ENCODE results near the gene ANAPC1. TPM values are rescaled to one million over a fixed set of nuclear protein-coding genes. Genes with fewer than 3 reads are reported as not detected.

ANAPC1 gene
- total RNA-seq (2014; rRNA removed; shearing (Covaris generic)) (148 and 175 TPM in 2 replicates), polyA plus RNA-seq (2016; fragmentation: Nextera tagmentation; extraction: Ambion mirVana) (14.0 and 17.8 TPM in 2 replicates)
- long read RNA-seq, partial matches to known transcripts: 0 of 1 reads
- long read RNA-seq, other reads (novel, unspliced or antisense): 0 of 1 reads

- peak within 1 kb of the TSS; percentile 94 for H2AFZ ChIP-seq
- TF ChIP-seq NANOG (IDR thresholded peaks at IDR 0.05; ENCODE audit: borderline replicate concordance) (no peak), JUNB (IDR thresholded peaks at IDR 0.05; ENCODE audit: unreplicated experiment) (no peak), STAT1 (IDR thresholded peaks at IDR 0.05; ENCODE audit: unreplicated experiment) (no peak), POLR2AphosphoS5 (IDR thresholded peaks at IDR 0.05; ENCODE audit: low read depth) (peak; percentile 98), ZNF331 (CRISPR knock-in tag; IDR thresholded peaks at IDR 0.05; ENCODE audit: low read depth) (no peak), EZH2phosphoT487 (IDR thresholded peaks at IDR 0.05; ENCODE audit: unreplicated experiment) (no peak), ZNF114 (CRISPR knock-in tag; IDR thresholded peaks at IDR 0.05) (no peak), CTCF (conservative IDR thresholded peaks at IDR 0.05; ENCODE audit: low read depth in 2 of 2) (0 out of 4 replicates have a peak, but pooled peaks of 1 of the 2 experiments have one; percentile 11), CREB1 (CRISPR knock-in tag; IDR thresholded peaks at IDR 0.05; ENCODE audit: low read depth) (peak; percentile 26; the same call in 1 of the 2 replicates)
- TF ChIP-seq, protein P1, sequence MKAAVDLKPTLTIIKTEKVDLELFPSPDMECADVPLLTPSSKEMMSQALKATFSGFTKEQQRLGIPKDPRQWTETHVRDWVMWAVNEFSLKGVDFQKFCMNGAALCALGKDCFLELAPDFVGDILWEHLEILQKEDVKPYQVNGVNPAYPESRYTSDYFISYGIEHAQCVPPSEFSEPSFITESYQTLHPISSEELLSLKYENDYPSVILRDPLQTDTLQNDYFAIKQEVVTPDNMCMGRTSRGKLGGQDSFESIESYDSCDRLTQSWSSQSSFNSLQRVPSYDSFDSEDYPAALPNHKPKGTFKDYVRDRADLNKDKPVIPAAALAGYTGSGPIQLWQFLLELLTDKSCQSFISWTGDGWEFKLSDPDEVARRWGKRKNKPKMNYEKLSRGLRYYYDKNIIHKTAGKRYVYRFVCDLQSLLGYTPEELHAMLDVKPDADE (IDR thresholded peaks at IDR 0.05): peak; percentile 61; the same call in 1 of the 2 replicates
- TF ChIP-seq, protein P2, sequence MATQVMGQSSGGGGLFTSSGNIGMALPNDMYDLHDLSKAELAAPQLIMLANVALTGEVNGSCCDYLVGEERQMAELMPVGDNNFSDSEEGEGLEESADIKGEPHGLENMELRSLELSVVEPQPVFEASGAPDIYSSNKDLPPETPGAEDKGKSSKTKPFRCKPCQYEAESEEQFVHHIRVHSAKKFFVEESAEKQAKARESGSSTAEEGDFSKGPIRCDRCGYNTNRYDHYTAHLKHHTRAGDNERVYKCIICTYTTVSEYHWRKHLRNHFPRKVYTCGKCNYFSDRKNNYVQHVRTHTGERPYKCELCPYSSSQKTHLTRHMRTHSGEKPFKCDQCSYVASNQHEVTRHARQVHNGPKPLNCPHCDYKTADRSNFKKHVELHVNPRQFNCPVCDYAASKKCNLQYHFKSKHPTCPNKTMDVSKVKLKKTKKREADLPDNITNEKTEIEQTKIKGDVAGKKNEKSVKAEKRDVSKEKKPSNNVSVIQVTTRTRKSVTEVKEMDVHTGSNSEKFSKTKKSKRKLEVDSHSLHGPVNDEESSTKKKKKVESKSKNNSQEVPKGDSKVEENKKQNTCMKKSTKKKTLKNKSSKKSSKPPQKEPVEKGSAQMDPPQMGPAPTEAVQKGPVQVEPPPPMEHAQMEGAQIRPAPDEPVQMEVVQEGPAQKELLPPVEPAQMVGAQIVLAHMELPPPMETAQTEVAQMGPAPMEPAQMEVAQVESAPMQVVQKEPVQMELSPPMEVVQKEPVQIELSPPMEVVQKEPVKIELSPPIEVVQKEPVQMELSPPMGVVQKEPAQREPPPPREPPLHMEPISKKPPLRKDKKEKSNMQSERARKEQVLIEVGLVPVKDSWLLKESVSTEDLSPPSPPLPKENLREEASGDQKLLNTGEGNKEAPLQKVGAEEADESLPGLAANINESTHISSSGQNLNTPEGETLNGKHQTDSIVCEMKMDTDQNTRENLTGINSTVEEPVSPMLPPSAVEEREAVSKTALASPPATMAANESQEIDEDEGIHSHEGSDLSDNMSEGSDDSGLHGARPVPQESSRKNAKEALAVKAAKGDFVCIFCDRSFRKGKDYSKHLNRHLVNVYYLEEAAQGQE (IDR thresholded peaks at IDR 0.05; ENCODE audit: unreplicated experiment): no peak
- TF ChIP-seq, protein P3, sequence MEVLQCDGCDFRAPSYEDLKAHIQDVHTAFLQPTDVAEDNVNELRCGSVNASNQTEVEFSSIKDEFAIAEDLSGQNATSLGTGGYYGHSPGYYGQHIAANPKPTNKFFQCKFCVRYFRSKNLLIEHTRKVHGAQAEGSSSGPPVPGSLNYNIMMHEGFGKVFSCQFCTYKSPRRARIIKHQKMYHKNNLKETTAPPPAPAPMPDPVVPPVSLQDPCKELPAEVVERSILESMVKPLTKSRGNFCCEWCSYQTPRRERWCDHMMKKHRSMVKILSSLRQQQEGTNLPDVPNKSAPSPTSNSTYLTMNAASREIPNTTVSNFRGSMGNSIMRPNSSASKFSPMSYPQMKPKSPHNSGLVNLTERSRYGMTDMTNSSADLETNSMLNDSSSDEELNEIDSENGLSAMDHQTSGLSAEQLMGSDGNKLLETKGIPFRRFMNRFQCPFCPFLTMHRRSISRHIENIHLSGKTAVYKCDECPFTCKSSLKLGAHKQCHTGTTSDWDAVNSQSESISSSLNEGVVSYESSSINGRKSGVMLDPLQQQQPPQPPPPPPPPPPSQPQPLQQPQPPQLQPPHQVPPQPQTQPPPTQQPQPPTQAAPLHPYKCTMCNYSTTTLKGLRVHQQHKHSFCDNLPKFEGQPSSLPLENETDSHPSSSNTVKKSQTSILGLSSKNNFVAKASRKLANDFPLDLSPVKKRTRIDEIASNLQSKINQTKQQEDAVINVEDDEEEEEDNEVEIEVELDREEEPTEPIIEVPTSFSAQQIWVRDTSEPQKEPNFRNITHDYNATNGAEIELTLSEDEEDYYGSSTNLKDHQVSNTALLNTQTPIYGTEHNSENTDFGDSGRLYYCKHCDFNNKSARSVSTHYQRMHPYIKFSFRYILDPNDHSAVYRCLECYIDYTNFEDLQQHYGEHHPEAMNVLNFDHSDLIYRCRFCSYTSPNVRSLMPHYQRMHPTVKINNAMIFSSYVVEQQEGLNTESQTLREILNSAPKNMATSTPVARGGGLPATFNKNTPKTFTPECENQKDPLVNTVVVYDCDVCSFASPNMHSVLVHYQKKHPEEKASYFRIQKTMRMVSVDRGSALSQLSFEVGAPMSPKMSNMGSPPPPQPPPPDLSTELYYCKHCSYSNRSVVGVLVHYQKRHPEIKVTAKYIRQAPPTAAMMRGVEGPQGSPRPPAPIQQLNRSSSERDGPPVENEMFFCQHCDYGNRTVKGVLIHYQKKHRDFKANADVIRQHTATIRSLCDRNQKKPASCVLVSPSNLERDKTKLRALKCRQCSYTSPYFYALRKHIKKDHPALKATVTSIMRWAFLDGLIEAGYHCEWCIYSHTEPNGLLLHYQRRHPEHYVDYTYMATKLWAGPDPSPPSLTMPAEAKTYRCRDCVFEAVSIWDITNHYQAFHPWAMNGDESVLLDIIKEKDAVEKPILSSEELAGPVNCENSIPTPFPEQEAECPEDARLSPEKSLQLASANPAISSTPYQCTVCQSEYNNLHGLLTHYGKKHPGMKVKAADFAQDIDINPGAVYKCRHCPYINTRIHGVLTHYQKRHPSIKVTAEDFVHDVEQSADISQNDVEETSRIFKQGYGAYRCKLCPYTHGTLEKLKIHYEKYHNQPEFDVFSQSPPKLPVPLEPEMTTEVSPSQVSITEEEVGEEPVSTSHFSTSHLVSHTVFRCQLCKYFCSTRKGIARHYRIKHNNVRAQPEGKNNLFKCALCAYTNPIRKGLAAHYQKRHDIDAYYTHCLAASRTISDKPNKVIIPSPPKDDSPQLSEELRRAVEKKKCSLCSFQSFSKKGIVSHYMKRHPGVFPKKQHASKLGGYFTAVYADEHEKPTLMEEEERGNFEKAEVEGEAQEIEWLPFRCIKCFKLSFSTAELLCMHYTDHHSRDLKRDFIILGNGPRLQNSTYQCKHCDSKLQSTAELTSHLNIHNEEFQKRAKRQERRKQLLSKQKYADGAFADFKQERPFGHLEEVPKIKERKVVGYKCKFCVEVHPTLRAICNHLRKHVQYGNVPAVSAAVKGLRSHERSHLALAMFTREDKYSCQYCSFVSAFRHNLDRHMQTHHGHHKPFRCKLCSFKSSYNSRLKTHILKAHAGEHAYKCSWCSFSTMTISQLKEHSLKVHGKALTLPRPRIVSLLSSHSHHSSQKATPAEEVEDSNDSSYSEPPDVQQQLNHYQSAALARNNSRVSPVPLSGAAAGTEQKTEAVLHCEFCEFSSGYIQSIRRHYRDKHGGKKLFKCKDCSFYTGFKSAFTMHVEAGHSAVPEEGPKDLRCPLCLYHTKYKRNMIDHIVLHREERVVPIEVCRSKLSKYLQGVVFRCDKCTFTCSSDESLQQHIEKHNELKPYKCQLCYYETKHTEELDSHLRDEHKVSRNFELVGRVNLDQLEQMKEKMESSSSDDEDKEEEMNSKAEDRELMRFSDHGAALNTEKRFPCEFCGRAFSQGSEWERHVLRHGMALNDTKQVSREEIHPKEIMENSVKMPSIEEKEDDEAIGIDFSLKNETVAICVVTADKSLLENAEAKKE (CRISPR knock-in tag; IDR thresholded peaks at IDR 0.05): no peak
Observed at GRCh38 chr2:111883661-111884591, at the start of gene ANAPC1. Gene ANAPC1, minus strand, starts transcription at chr2:111884193. Its CDS starts 3,368 bp downstream, at chr2:111880825.

More at GRCh38 chr2:111883661-111884591, at the start of gene ANAPC1:
- Histone ChIP-seq H3K27ac (ENCODE audit: low read depth) (peak within 1 kb of the TSS; percentile 98), H3K4me3 (peak within 1 kb of the TSS; percentile 91), H3K4me2 (peak within 1 kb of the TSS; percentile 92), H3K79me2 (replicated peaks; ENCODE audit: insufficient read depth) (peaks cover 25% of the 10 kb centered on the region), H3K27me3 (ENCODE audit: insufficient read depth) (no peaks in the 10 kb centered on the region), H3K4me1 (ENCODE audit: insufficient read depth) (peaks cover 4% of the 10 kb centered on the region; the same call in 1 of the 2 replicates), H4K20me1 (replicated peaks; ENCODE audit: insufficient read depth) (no peaks in the 10 kb centered on the region), H3F3A (replicated peaks; ENCODE audit: low read depth) (no peaks in the 10 kb centered on the region), H3K36me3 (ENCODE audit: insufficient read depth) (no peaks in the 10 kb centered on the region), H3K9me2 (ENCODE audit: insufficient read depth) (no peaks in the 10 kb centered on the region)
- Mint-ChIP-seq H3K27me3 (ENCODE audit: insufficient read depth, low read depth, poor library complexity) (peaks cover 3% of the 10 kb centered on the region), H3K27ac (peak within 1 kb of the TSS; percentile 97), H3K36me3 (ENCODE audit: low read depth) (peaks cover 17% of the 10 kb centered on the region; the same call in 2 of the 3 replicates), H3K4me3 (peak within 1 kb of the TSS; percentile 89), H3K4me1 (peaks cover 9% of the 10 kb centered on the region; the same call in 2 of the 3 replicates), H3K9me3 (no peaks in the 10 kb centered on the region)
- ATAC-seq: peak; percentile 91
- DNase-seq (ENCODE audit: low spot score): peak; percentile 96
